HEK293T (cell line): ENCODE data around the gene EIF1.

ENCODE experiments used
- CTCF ChIA-PET: fragments of 350-600 bp; formaldehyde crosslinking; extraction: SDS; loops from one replicate; lab custom pipeline; 2021; ENCODE audit warnings: antibody characterized with exemption, inconsistent platforms; lab: Yijun Ruan, JAX
- POLR2A ChIA-PET: fragments of 350-600 bp; formaldehyde crosslinking; extraction: SDS; loops from one replicate; lab custom pipeline; 2020; ENCODE audit warnings: antibody characterized with exemption, inconsistent platforms; lab: Yijun Ruan, JAX
- DNase-seq: peaks from one replicate; pipeline ENCODE4 v3.0.0; 2012; ENCODE audit warnings: mixed read lengths; ENCODE audit errors: extremely low spot score
- ARNT ChIP-seq: fragments of 450-650 bp; IDR thresholded peaks from 2 replicates; pipeline ENCODE4 v1.6.1; 2017; ENCODE audit warnings: mild to moderate bottlenecking
- BHLHE40 ChIP-seq: fragments of 450-650 bp; IDR thresholded peaks from 2 replicates; pipeline ENCODE4 v1.6.1; 2016; ENCODE audit warnings: mild to moderate bottlenecking, moderate library complexity, borderline replicate concordance
- CTBP1 ChIP-seq: fragments of 450-650 bp; IDR thresholded peaks from 2 replicates; pipeline ENCODE4 v1.6.1; 2016; ENCODE audit warnings: borderline replicate concordance
- ELF4 ChIP-seq: fragments of 450-650 bp; IDR thresholded peaks from 2 replicates; pipeline ENCODE4 v1.6.1; 2017; ENCODE audit warnings: antibody characterized with exemption
- FOXA1 ChIP-seq: fragments of 450-650 bp; IDR thresholded peaks from 2 replicates; pipeline ENCODE4 v1.6.1; 2016; ENCODE audit warnings: mild to moderate bottlenecking
- FOXK2 ChIP-seq: fragments of 450-650 bp; IDR thresholded peaks from 2 replicates; pipeline ENCODE4 v1.6.1; 2016; ENCODE audit warnings: mild to moderate bottlenecking
- FOXM1 ChIP-seq: fragments of 450-650 bp; IDR thresholded peaks from 2 replicates; pipeline ENCODE4 v1.6.1; 2017; ENCODE audit warnings: mild to moderate bottlenecking, borderline replicate concordance
- HDGF ChIP-seq: fragments of 450-650 bp; IDR thresholded peaks from 2 replicates; pipeline ENCODE4 v1.6.1; 2017; ENCODE audit warnings: antibody characterized with exemption, borderline replicate concordance
- L3MBTL2 ChIP-seq: fragments of 450-650 bp; conservative IDR thresholded peaks from 2 replicates; pipeline ENCODE4 v1.6.1; 2016; ENCODE audit warnings: mild to moderate bottlenecking
- LEF1 ChIP-seq: fragments of 450-650 bp; IDR thresholded peaks from 2 replicates; pipeline ENCODE4 v1.6.1; 2017; ENCODE audit warnings: mild to moderate bottlenecking, borderline replicate concordance
- NFRKB ChIP-seq: fragments of 450-650 bp; IDR thresholded peaks from 2 replicates; pipeline ENCODE4 v1.6.1; 2016; ENCODE audit warnings: mild to moderate bottlenecking, moderate library complexity
- SP1 ChIP-seq: fragments of 450-650 bp; IDR thresholded peaks from 2 replicates; pipeline ENCODE4 v1.6.1; 2017
- SUZ12 ChIP-seq: fragments of 450-650 bp; IDR thresholded peaks from 2 replicates; pipeline ENCODE4 v1.6.1; 2016; ENCODE audit warnings: mild to moderate bottlenecking
- TARDBP ChIP-seq: fragments of 450-650 bp; IDR thresholded peaks from 2 replicates; pipeline ENCODE4 v1.6.1; 2016
- ZNF384 ChIP-seq: fragments of 450-650 bp; IDR thresholded peaks from 2 replicates; pipeline ENCODE4 v1.6.1; 2016
- TF ChIP-seq, protein P1 (sequence below): fragments of 450-650 bp; IDR thresholded peaks from 2 replicates; pipeline ENCODE4 v1.6.1; 2016

The EIF1 gene

DNA sequence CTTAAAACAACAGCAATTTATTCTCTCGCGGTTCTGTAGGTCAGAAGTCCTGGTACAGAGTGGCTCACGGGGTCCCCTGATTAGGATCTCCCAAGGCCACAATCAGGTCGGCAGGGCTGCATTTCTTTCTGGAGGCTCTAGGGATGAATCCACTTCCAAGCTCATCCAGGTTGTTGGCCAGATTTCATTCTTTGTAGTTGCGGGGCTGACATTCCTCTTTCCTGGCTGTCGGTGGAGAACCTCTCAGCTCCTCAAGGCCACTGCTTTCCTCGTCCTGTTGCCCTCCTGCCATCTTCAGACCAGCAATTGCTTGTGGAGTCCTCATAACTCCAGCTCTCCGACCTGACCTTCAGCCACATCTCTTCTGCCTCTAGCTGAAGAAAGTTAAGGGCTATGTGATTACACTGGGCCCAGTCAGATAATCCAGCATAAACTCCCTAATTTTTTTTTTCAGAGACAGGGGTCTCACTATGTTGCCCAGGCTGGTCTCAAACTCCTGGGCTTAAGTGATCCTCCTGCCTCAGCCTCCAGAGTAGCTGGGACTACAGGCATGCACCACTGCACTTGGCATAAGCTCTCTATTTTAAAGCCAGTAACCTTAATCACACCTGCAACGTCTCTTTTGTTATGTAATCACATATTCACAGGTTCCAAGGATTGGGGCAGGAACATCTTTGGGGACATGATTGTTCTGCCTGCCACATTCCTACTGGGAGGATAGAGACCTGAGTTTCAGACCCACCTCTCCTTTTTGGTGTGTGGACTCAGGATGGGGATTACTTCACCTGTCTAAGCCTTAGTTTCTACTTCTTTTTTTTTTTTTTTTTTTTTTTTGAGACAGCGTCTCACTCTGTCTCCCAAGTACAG, 19.4 kb downstream of the EIF1 start:
- CTCF ChIA-PET: interaction anchor here (0.7 to 2.0 kb wide), 8 partner anchors 12 to 79 kb away, joined by 3 to 18 read pairs (median 4); partner anchors contain the start of gene JUP
- TF ChIP-seq ZNF384: 0 out of 2 replicates have a peak, but pooled peaks have one; percentile 6
- TF ChIP-seq FOXA1: no peak
- POLR2A ChIA-PET: interaction anchor here (0.6 to 13.6 kb wide), 5 partner anchors 12 to 222 kb away, joined by 3 to 199 read pairs (median 5); partner anchors contain the start of genes EIF1, ODAD4 and P3H4
- DNase-seq: no peak

DNA sequence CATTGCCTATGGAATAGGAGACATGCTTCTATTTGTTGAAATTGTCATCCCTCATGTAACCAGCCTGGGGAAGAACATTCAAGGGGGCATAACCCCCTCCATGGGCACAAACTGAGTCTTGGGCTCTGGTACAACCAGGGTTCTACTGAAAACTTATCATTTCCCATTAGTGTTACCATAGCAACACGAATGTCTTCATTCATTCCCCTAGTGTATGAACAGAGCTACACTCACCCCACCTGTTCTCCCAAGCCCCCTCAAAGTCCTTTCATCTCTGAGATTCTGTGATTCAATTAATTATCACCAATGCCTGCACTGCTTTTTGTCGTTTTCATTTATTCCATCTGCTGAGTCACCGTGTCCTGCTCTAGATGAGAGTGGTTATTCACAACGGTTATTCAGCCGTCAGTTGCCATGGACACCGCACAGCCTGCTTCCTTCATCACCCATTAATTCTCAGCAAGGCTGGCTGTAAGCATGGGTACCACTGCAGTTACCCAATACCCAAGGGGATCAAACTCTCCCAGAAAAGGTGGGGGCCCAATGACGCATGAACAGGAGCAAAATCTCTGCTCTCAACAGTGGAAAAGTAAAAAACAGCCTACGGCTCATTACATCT, 21.9 kb downstream of the EIF1 start:
- POLR2A ChIA-PET: interaction anchor here (8.6 to 13.6 kb wide), 2 partner anchors 20 to 21 kb away, joined by 72 to 199 read pairs; partner anchors contain the start of gene EIF1
- DNase-seq: no peak
- TF ChIP-seq HDGF (no peak), SP1 (no peak), FOXK2 (no peak), NFRKB (no peak), SUZ12 (no peak)
- TF ChIP-seq, protein P1, sequence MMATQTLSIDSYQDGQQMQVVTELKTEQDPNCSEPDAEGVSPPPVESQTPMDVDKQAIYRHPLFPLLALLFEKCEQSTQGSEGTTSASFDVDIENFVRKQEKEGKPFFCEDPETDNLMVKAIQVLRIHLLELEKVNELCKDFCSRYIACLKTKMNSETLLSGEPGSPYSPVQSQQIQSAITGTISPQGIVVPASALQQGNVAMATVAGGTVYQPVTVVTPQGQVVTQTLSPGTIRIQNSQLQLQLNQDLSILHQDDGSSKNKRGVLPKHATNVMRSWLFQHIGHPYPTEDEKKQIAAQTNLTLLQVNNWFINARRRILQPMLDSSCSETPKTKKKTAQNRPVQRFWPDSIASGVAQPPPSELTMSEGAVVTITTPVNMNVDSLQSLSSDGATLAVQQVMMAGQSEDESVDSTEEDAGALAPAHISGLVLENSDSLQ: no peak
- CTCF ChIA-PET: interaction anchor here (0.5 kb wide), 1 partner anchor 21 kb away, joined by 3 read pairs; no protein-coding TSS in a partner anchor

DNA sequence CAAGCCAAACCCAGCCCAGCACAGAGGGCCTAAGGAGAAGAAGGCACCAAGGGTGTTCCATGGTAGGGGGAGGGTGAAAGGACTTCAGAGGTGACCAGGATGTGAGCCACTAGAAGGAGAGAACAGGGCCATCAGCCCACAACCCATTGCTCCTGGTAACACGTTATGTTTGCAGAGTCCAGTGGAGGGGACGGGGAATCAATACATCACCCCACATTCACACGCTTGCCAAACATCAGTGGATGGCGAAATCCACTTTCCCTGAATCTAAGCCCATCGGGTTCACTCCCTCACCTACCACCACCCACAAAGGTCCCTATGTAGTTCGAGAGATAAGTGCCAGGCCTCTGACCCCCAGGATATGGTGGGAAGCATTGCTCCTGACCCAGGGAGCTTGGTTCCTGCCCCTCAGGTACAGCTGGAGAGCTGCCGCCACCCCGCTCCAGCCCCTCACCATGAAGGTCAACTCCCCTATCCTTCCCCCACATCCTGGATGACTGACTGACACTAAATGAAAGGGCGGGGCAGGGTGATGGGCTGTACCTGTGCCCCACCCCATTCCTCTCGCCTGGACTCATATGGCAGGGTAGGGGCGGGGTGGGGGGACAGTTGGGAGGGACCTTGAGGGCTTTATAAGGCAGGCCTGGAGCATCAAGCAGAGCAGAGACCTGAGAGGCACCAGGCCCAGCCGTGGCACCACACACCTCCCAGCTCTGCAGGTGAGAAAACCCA, 23.1 kb downstream of the EIF1 start, which contains the start of gene GAST:
Gene GAST, plus strand, starts transcription at position 663 of the 732 bp plus-strand sequence. CDS start 3,106 bp downstream, outside the sequence.
- ChIA-PET POLR2A (interaction anchor here (8.6 kb wide), 1 partner anchor 22 kb away, joined by 72 read pairs; the partner anchor contains the start of gene EIF1), CTCF (interaction anchor here (0.6 to 2.5 kb wide), 3 partner anchors 16 to 109 kb away, joined by 4 to 7 read pairs (median 6); no protein-coding TSS in a partner anchor)
- TF ChIP-seq L3MBTL2: no peak
- no peak for TF ChIP-seq FOXA1
- no peak for TF ChIP-seq ZNF384
- no peak for TF ChIP-seq SP1
- no peak for TF ChIP-seq LEF1
- TF ChIP-seq BHLHE40: no peak
- no peak for TF ChIP-seq ARNT
- no peak for TF ChIP-seq CTBP1
- no peak for TF ChIP-seq SUZ12
- TF ChIP-seq HDGF: no peak
- TF ChIP-seq NFRKB: no peak
- no peak for TF ChIP-seq TARDBP
- TF ChIP-seq FOXM1: no peak
- no peak for TF ChIP-seq FOXK2
- TF ChIP-seq, protein P1: no peak
- TF ChIP-seq ELF4: no peak
- DNase-seq: no peak

DNA sequence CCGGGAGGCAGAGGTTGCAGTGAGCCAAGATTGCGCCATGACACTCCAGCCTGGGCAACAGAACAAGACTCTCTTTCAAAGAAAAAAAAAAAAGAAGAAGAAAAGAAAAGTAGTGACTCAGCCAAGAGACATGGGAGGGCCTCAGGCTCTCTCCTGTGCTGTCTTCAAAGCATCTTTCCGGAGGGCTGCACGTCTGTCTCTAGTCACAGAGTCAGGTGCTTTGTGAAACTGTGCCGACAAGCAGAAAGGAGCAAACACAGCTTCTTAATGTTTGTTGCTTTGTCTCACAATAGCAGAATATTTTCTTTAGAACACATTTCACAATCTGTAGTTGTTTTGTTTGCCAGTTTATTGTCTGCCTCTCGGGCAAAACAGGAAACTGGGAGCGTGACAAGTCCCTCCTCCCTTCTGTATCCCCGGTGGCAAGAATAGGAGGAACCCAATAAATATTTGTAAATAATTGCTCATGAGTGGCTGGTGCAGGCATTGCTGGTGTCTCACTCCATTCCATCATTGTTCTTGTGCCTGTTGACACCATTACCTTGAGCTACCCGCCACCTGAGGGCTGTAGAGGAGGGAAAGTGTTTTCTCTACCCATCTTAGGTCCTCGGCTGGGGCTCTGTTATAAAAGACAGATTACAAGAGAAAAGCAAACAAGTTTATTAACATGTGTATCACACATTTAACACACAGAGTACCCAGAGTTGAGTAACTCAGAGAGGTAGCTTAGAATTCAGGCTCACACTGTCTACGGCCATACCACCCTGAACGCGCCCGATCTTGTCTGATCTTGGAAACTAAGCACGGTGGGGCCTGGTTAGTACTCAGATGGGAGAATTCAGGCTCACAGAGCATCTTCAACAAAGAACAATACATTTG, 29.0 kb downstream of the EIF1 start:
- CTCF ChIA-PET: interaction anchor here (2.1 kb wide), 1 partner anchor 22 kb away, joined by 8 read pairs; no protein-coding TSS in a partner anchor
- no peak for DNase-seq
- POLR2A ChIA-PET: interaction anchor here (0.5 to 8.6 kb wide), 6 partner anchors 11 to 201 kb away, joined by 3 to 72 read pairs (median 4); partner anchors contain the start of genes ACLY and EIF1
- TF ChIP-seq, protein P1: no peak
- TF ChIP-seq FOXK2 (no peak), LEF1 (no peak), FOXA1 (no peak), NFRKB (no peak), TARDBP (no peak)

GRCh38 chr17:41718287-41718645, 29.6 kb downstream of the EIF1 start:
- no peak for TF ChIP-seq FOXA1
- TF ChIP-seq ARNT: no peak
- TF ChIP-seq LEF1: no peak
- ChIA-PET POLR2A (interaction anchor here (0.5 to 8.6 kb wide), 7 partner anchors 9 to 200 kb away, joined by 3 to 72 read pairs (median 4); partner anchors contain the start of genes ACLY and EIF1), CTCF (interaction anchor here (0.7 to 2.1 kb wide), 2 partner anchors 22 to 134 kb away, joined by 5 to 8 read pairs; no protein-coding TSS in a partner anchor)
- DNase-seq: no peak
